SU-DHL-6 (cell line): ENCODE results near the gene PTPRE.

Experiments
- H2AFZ ChIP-seq: fragments of 200-600 bp; sonication (generic); 2 replicates; pipeline ENCODE4 v1.6.1; 2014; ENCODE audit warnings: low read depth, mild to moderate bottlenecking, moderate library complexity, mixed read lengths, antibody characterized with exemption, low read length; ENCODE audit not compliant: severe bottlenecking
- H3F3A ChIP-seq: fragments of 200-600 bp; shearing (Covaris generic); 2 replicates; pipeline ENCODE4 v1.6.0; 2016; ENCODE audit warnings: antibody characterized with exemption, mild to moderate bottlenecking; ENCODE audit not compliant: insufficient read depth
- H3K27ac ChIP-seq: fragments of 200-600 bp; sonication (generic); 2 replicates; pipeline ENCODE4 v1.5.1; 2016; ENCODE audit warnings: low read depth, mild to moderate bottlenecking, low read length, moderate library complexity, mixed read lengths
- H3K27me3 ChIP-seq: fragments of 200-600 bp; sonication (generic), shearing (Covaris generic); 2 replicates; pipeline ENCODE4 v1.6.0; 2014; ENCODE audit warnings: mild to moderate bottlenecking, low read length
- H3K36me3 ChIP-seq: fragments of 200-600 bp; sonication (generic); 2 replicates; pipeline ENCODE4 v1.6.1; 2014; ENCODE audit warnings: mild to moderate bottlenecking, low read length, mixed read lengths
- H3K4me2 ChIP-seq: fragments of 300-600, 200-600 bp; shearing (Covaris generic), sonication (generic); 2 replicates; pipeline ENCODE4 v1.6.0; 2014; ENCODE audit warnings: low read length, low read depth, mild to moderate bottlenecking; ENCODE audit not compliant: poor library complexity, severe bottlenecking
- H3K4me3 ChIP-seq: fragments of 200-600 bp; sonication (generic); 2 replicates; pipeline ENCODE4 v1.5.1; 2014; ENCODE audit warnings: antibody characterized with exemption, low read length, mild to moderate bottlenecking, mixed read lengths; ENCODE audit not compliant: insufficient read depth, poor library complexity, severe bottlenecking
- H3K79me2 ChIP-seq: fragments of 200-600 bp; sonication (generic); 2 replicates; pipeline ENCODE4 v1.6.1; 2014; ENCODE audit warnings: mild to moderate bottlenecking, low read length, moderate library complexity; ENCODE audit not compliant: insufficient read depth
- H3K9ac ChIP-seq: fragments of 200-600 bp; sonication (generic); 2 replicates; pipeline ENCODE4 v1.7.0; 2014; ENCODE audit warnings: mild to moderate bottlenecking, low read length
- H3K9me2 ChIP-seq: fragments of 200-600 bp; sonication (generic); replicated peaks from 2 replicates; pipeline ENCODE4 v1.6.1; 2014; ENCODE audit warnings: low read length; ENCODE audit not compliant: insufficient read depth
- H3K9me3 ChIP-seq: fragments of 200-600 bp; sonication (generic); 2 replicates; pipeline ENCODE4 v1.6.1; 2014; ENCODE audit warnings: low read length, mixed read lengths; ENCODE audit not compliant: insufficient read depth
- H4K20me1 ChIP-seq: fragments of 200-600 bp; sonication (generic); 2 replicates; pipeline ENCODE4 v1.6.1; 2014; ENCODE audit warnings: low read depth, mild to moderate bottlenecking, antibody characterized with exemption, low read length, moderate library complexity, mixed read lengths
- EZH2phosphoT487 ChIP-seq: fragments of 200-600 bp; sonication (generic), shearing (Covaris generic); conservative IDR thresholded peaks from 2 replicates; pipeline ENCODE4 v1.6.1; 2018; ENCODE audit warnings: mild to moderate bottlenecking, antibody characterized with exemption, low read length, moderate library complexity, mixed read lengths
- TF ChIP-seq, protein P1 (sequence below): fragments of 200-600 bp; sonication (generic); IDR thresholded peaks from one replicate; pipeline ENCODE4 v1.5.1; 2017; ENCODE audit warnings: antibody characterized with exemption, mild to moderate bottlenecking, low read length, moderate library complexity; ENCODE audit not compliant: insufficient read depth, poor library complexity, severe bottlenecking

PTPRE gene

DNA sequence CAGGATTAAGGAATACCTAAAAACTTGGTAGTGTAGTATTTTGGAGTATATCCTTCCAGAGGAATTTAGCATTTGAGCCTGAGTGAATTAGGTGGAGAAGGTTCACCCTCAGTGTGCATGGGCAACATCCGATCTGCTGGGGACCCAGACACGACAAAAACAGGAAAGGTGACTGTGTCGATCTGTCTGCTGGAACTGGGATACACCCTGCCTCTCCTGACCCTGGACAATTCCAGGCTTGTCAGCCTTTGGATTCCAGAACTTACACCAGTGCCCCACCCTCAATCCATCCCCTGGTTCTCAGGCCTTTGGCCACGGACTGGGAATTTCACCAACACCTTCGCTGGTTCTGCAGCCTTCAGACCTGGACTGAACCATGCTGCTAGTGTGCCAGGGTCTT is 41.9 kb downstream of the PTPRE start:
- H3K27me3 ChIP-seq = no peaks in the 10 kb centered on the region; the same call in 1 of the 2 replicates
- no peak overlapping the region for H3K4me2 ChIP-seq
- no peaks in the 10 kb centered on the region for H3K79me2 ChIP-seq
- H4K20me1 ChIP-seq = no peaks in the 10 kb centered on the region
- no peaks in the 10 kb centered on the region for H3K9me2 ChIP-seq
- no peaks in the 10 kb centered on the region for H3K9me3 ChIP-seq
- H3K36me3 ChIP-seq = no peaks in the 10 kb centered on the region
- TF ChIP-seq, protein P1, sequence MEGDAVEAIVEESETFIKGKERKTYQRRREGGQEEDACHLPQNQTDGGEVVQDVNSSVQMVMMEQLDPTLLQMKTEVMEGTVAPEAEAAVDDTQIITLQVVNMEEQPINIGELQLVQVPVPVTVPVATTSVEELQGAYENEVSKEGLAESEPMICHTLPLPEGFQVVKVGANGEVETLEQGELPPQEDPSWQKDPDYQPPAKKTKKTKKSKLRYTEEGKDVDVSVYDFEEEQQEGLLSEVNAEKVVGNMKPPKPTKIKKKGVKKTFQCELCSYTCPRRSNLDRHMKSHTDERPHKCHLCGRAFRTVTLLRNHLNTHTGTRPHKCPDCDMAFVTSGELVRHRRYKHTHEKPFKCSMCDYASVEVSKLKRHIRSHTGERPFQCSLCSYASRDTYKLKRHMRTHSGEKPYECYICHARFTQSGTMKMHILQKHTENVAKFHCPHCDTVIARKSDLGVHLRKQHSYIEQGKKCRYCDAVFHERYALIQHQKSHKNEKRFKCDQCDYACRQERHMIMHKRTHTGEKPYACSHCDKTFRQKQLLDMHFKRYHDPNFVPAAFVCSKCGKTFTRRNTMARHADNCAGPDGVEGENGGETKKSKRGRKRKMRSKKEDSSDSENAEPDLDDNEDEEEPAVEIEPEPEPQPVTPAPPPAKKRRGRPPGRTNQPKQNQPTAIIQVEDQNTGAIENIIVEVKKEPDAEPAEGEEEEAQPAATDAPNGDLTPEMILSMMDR = no peak
- TF ChIP-seq EZH2phosphoT487 = no peak
- H3K9ac ChIP-seq = no peak overlapping the region
- no peak overlapping the region for H3K4me3 ChIP-seq
- no peak overlapping the region for H2AFZ ChIP-seq
- no peak overlapping the region for H3K27ac ChIP-seq
- no peaks in the 10 kb centered on the region for H3F3A ChIP-seq

GRCh38 chr10:127949831-127950230 is 42.9 kb downstream of the PTPRE start:
- Histone ChIP-seq H3K9me3 (no peaks in the 10 kb centered on the region), H3K9me2 (no peaks in the 10 kb centered on the region), H3K4me3 (no peak overlapping the region), H3K36me3 (no peaks in the 10 kb centered on the region), H3F3A (no peaks in the 10 kb centered on the region), H3K79me2 (no peaks in the 10 kb centered on the region), H4K20me1 (no peaks in the 10 kb centered on the region), H3K9ac (no peak overlapping the region), H3K27ac (no peak overlapping the region), H2AFZ (no peak overlapping the region), H3K4me2 (no peak overlapping the region), H3K27me3 (no peaks in the 10 kb centered on the region; the same call in 1 of the 2 replicates)
- TF ChIP-seq, protein P1 = no peak
- no peak for TF ChIP-seq EZH2phosphoT487

DNA sequence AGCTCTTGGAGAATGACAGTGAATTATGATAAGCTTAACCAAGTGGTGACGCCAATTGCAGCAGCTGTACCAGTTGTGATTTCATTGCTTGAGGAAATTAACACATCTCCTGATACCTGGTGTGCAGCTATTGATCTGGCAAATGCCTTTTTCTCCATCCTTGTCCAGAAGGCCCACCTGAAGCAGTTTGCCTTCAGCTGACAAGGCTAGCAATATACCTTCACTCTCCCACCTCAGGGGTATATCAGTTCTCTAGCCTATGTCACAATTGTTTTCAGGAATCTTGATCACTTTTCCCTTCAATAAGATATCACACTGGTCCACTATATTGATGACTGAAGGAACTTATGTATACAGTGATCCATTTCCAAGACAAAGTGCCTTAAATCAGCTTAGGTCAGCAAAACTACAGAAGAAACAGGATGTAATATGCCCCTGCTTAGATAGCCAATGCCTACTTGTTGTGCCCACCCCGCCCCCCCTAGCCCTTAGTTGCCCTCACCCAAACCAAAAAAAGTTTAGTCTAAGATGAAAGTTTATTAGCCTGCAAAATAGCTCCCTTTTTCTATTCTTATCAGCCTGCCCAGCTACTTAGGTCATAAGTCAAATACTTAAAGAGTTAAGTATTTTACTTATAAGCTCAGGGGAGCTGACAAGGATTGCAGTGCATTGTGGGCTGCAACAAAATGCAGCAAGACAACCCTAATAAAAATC is 45.1 kb downstream of the PTPRE start:
- Histone ChIP-seq H3K9ac (no peak overlapping the region), H2AFZ (no peak overlapping the region), H3F3A (no peaks in the 10 kb centered on the region), H3K4me3 (no peak overlapping the region), H3K79me2 (no peaks in the 10 kb centered on the region), H3K27me3 (no peaks in the 10 kb centered on the region; the same call in 1 of the 2 replicates), H3K4me2 (no peak overlapping the region), H3K9me3 (no peaks in the 10 kb centered on the region), H4K20me1 (no peaks in the 10 kb centered on the region), H3K9me2 (no peaks in the 10 kb centered on the region), H3K27ac (no peak overlapping the region), H3K36me3 (no peaks in the 10 kb centered on the region)
- no peak for TF ChIP-seq EZH2phosphoT487
- TF ChIP-seq, protein P1 = no peak
